GM23338 (cell line): ENCODE measurements around the gene MAGI1. TPM values are rescaled to one million over a fixed set of nuclear protein-coding genes. Genes with fewer than 3 reads are reported as not detected.

Source experiments
- ATAC-seq: fragments of 200-7000 bp; cut with Tn5 transposase; 3 replicates; pipeline ENCODE4 v1.9.1; 2020
- DNase-seq: peaks from one replicate; pipeline ENCODE4 v3.0.0-alpha.2; 2015; ENCODE audit warnings: low spot score
- H2AFZ ChIP-seq: fragments of 200-600 bp; sonication (generic); 2 replicates; pipeline ENCODE4 v1.8.0; 2016; ENCODE audit warnings: antibody characterized with exemption, mild to moderate bottlenecking, moderate library complexity
- H3F3A ChIP-seq: fragments of 200-600 bp; sonication (generic); replicated peaks from 2 replicates; pipeline ENCODE4 v1.8.0; 2017; ENCODE audit warnings: antibody characterized with exemption, mixed run types, low read depth
- H3K27ac ChIP-seq: fragments of 200-600 bp; sonication (generic); 2 replicates; pipeline ENCODE4 v1.6.1; 2016; ENCODE audit warnings: low read depth
- H3K27me3 ChIP-seq: fragments of 200-600 bp; sonication (generic); 2 replicates; pipeline ENCODE4 v1.8.0; 2016; ENCODE audit warnings: mild to moderate bottlenecking, mixed run types, moderate library complexity; ENCODE audit not compliant: insufficient read depth
- H3K36me3 ChIP-seq: fragments of 200-600 bp; sonication (generic); 2 replicates; pipeline ENCODE4 v1.8.0; 2016; ENCODE audit warnings: mild to moderate bottlenecking; ENCODE audit not compliant: insufficient read depth
- H3K4me1 ChIP-seq: fragments of 200-600 bp; sonication (generic); 2 replicates; pipeline ENCODE4 v1.8.0; 2016; ENCODE audit warnings: mild to moderate bottlenecking, moderate library complexity; ENCODE audit not compliant: insufficient read depth
- H3K4me2 ChIP-seq: fragments of 200-600 bp; sonication (generic); 2 replicates; pipeline ENCODE4 v1.7.1; 2017; ENCODE audit warnings: mixed run types
- H3K4me3 ChIP-seq: fragments of 200-600 bp; sonication (generic); 2 replicates; pipeline ENCODE4 v1.6.1; 2016; ENCODE audit warnings: mixed run types
- H3K79me2 ChIP-seq: fragments of 200-600 bp; sonication (generic); replicated peaks from 2 replicates; pipeline ENCODE4 v1.8.0; 2017; ENCODE audit warnings: mild to moderate bottlenecking; ENCODE audit not compliant: insufficient read depth
- H3K9me2 ChIP-seq: fragments of 200-600 bp; sonication (generic); 2 replicates; pipeline ENCODE4 v1.8.0; 2017; ENCODE audit not compliant: insufficient read depth
- H4K20me1 ChIP-seq: fragments of 200-600 bp; sonication (generic); replicated peaks from 2 replicates; pipeline ENCODE4 v1.8.0; 2017; ENCODE audit warnings: mild to moderate bottlenecking; ENCODE audit not compliant: insufficient read depth
- H3K27ac Mint-ChIP-seq: 2 replicates; pipeline ENCODE4 v1.8.0; 2020; ENCODE audit warnings: inconsistent platforms, mild to moderate bottlenecking, moderate library complexity, mixed read lengths
- H3K27me3 Mint-ChIP-seq: 3 replicates; pipeline ENCODE4 v1.8.0; 2022; ENCODE audit warnings: low read depth, mild to moderate bottlenecking, moderate library complexity, mixed read lengths, inconsistent platforms; ENCODE audit not compliant: insufficient read depth, poor library complexity
- H3K36me3 Mint-ChIP-seq: 3 replicates; pipeline ENCODE4 v1.8.0; 2021; ENCODE audit warnings: low read depth, mild to moderate bottlenecking, inconsistent platforms, moderate library complexity, mixed read lengths
- H3K4me1 Mint-ChIP-seq: 3 replicates; pipeline ENCODE4 v1.8.0; 2020; ENCODE audit warnings: mild to moderate bottlenecking, inconsistent platforms, mixed read lengths
- H3K4me3 Mint-ChIP-seq: 3 replicates; pipeline ENCODE4 v1.8.0; 2021; ENCODE audit warnings: moderate library complexity, mild to moderate bottlenecking, inconsistent platforms, mixed read lengths
- H3K9me3 Mint-ChIP-seq: 3 replicates; pipeline ENCODE4 v1.8.0; 2020; ENCODE audit warnings: moderate library complexity, mild to moderate bottlenecking, inconsistent platforms, mixed read lengths
- CREB1 ChIP-seq: fragments of 250-450 bp; sonication (Bioruptor Pico); IDR thresholded peaks from 2 replicates; pipeline ENCODE4 v1.5.0; 2020; ENCODE audit warnings: low read depth, mild to moderate bottlenecking, moderate library complexity
- ETS1 ChIP-seq: IDR thresholded peaks from 2 replicates; pipeline ENCODE4 v1.6.1; 2016; ENCODE audit warnings: antibody characterized with exemption
- EZH2 ChIP-seq: fragments of 200-600 bp; sonication (generic); IDR thresholded peaks from one replicate; pipeline ENCODE4 v1.8.0; 2017; ENCODE audit warnings: antibody characterized with exemption, mild to moderate bottlenecking, low read depth; ENCODE audit not compliant: unreplicated experiment
- EZH2phosphoT487 ChIP-seq: fragments of 200-600 bp; sonication (generic); IDR thresholded peaks from one replicate; pipeline ENCODE4 v1.8.1; 2018; ENCODE audit warnings: antibody characterized with exemption; ENCODE audit not compliant: unreplicated experiment
- JUNB ChIP-seq: IDR thresholded peaks from one replicate; pipeline ENCODE4 v1.6.1; 2016; ENCODE audit warnings: antibody characterized with exemption; ENCODE audit not compliant: unreplicated experiment
- NANOG ChIP-seq: IDR thresholded peaks from 2 replicates; pipeline ENCODE4 v1.6.1; 2016; ENCODE audit warnings: antibody characterized with exemption, borderline replicate concordance
- STAT1 ChIP-seq: IDR thresholded peaks from one replicate; pipeline ENCODE4 v1.6.1; 2016; ENCODE audit warnings: antibody characterized with exemption; ENCODE audit not compliant: unreplicated experiment
- ZNF331 ChIP-seq: fragments of 250-450 bp; sonication (Bioruptor Pico); IDR thresholded peaks from 2 replicates; pipeline ENCODE4 v1.5.0; 2020; ENCODE audit warnings: low read depth, mild to moderate bottlenecking, moderate library complexity
- ZNF462 ChIP-seq: fragments of 250-450 bp; sonication (Bioruptor Pico); IDR thresholded peaks from 2 replicates; pipeline ENCODE4 v1.5.0; 2020; ENCODE audit warnings: mild to moderate bottlenecking, moderate library complexity
- polyA plus RNA-seq: library from polyadenylated mRNA; unstranded; fragments of >200 nt; fragmentation: Nextera tagmentation; extraction: Ambion mirVana; gene quantifications from 2 replicates; pipeline ENCODE4 v1.2.1, GENCODE V29; 2016
- total RNA-seq: library from RNA; depleted of rRNA; stranded (reverse); fragments of >200 nt; shearing (Covaris generic); gene quantifications from 2 replicates; pipeline ENCODE4 v1.2.3, GENCODE V29; 2014
- TF ChIP-seq, protein P1 (sequence below): IDR thresholded peaks from one replicate; pipeline ENCODE4 v1.6.1; 2018; ENCODE audit warnings: antibody characterized with exemption; ENCODE audit not compliant: unreplicated experiment
- TF ChIP-seq, protein P2 (sequence below), 2 experiments: fragments of 200-600 bp in 1 of 2; sonication (generic) in 1 of 2; conservative IDR thresholded peaks; 2 replicates each; pipeline versions ENCODE4 v1.5.1 to v1.6.1; 2016 to 2017; ENCODE audit warnings: antibody characterized with exemption in 2 of 2, low read depth in 2 of 2, mild to moderate bottlenecking in 2 of 2, moderate library complexity in 1 of 2

MAGI1 gene
- total and polyA plus RNA-seq, 2 experiments from 2014 or later = 27.4 to 71.2 TPM

DNA sequence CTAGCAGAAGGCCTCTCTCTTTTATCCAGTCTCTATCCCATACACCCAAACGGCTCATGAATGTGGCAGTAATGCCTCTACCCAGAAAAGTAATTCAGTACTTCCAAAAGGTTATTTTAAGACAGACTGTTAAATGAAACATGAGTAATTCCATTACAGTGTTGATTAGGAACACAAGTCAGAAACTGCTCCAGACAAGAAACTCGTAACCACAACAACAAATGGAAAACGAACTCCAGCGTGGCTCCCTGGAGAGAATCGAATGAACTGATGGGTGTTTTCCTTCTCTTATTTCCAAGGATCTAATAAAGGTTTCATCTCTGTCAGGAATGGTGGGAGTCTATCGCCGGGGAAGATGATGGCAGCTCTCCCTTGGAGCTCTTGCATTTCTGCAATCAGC lies 228.4 kb downstream of the MAGI1 start:
- no peak for TF ChIP-seq NANOG
- TF ChIP-seq, protein P1, sequence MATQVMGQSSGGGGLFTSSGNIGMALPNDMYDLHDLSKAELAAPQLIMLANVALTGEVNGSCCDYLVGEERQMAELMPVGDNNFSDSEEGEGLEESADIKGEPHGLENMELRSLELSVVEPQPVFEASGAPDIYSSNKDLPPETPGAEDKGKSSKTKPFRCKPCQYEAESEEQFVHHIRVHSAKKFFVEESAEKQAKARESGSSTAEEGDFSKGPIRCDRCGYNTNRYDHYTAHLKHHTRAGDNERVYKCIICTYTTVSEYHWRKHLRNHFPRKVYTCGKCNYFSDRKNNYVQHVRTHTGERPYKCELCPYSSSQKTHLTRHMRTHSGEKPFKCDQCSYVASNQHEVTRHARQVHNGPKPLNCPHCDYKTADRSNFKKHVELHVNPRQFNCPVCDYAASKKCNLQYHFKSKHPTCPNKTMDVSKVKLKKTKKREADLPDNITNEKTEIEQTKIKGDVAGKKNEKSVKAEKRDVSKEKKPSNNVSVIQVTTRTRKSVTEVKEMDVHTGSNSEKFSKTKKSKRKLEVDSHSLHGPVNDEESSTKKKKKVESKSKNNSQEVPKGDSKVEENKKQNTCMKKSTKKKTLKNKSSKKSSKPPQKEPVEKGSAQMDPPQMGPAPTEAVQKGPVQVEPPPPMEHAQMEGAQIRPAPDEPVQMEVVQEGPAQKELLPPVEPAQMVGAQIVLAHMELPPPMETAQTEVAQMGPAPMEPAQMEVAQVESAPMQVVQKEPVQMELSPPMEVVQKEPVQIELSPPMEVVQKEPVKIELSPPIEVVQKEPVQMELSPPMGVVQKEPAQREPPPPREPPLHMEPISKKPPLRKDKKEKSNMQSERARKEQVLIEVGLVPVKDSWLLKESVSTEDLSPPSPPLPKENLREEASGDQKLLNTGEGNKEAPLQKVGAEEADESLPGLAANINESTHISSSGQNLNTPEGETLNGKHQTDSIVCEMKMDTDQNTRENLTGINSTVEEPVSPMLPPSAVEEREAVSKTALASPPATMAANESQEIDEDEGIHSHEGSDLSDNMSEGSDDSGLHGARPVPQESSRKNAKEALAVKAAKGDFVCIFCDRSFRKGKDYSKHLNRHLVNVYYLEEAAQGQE = no peak
- no peak for TF ChIP-seq EZH2phosphoT487
- TF ChIP-seq CREB1 = no peak
- TF ChIP-seq STAT1 = no peak
- no peak for TF ChIP-seq ZNF331 (CRISPR knock-in tag)
- TF ChIP-seq ETS1 = no peak
- TF ChIP-seq EZH2 = no peak
- TF ChIP-seq, protein P2, sequence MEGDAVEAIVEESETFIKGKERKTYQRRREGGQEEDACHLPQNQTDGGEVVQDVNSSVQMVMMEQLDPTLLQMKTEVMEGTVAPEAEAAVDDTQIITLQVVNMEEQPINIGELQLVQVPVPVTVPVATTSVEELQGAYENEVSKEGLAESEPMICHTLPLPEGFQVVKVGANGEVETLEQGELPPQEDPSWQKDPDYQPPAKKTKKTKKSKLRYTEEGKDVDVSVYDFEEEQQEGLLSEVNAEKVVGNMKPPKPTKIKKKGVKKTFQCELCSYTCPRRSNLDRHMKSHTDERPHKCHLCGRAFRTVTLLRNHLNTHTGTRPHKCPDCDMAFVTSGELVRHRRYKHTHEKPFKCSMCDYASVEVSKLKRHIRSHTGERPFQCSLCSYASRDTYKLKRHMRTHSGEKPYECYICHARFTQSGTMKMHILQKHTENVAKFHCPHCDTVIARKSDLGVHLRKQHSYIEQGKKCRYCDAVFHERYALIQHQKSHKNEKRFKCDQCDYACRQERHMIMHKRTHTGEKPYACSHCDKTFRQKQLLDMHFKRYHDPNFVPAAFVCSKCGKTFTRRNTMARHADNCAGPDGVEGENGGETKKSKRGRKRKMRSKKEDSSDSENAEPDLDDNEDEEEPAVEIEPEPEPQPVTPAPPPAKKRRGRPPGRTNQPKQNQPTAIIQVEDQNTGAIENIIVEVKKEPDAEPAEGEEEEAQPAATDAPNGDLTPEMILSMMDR (conservative IDR thresholded peaks at IDR 0.05; ENCODE audit: low read depth in 2 of 2) = no peak
- TF ChIP-seq JUNB = no peak
- no peak for TF ChIP-seq ZNF462 (CRISPR knock-in tag)
- Histone ChIP-seq H3K4me3 (no peak overlapping the region), H3K79me2 (peaks cover 21% of the 10 kb centered on the region), H3K9me2 (peaks cover 9% of the 10 kb centered on the region; the same call in 1 of the 2 replicates), H2AFZ (no peak overlapping the region), H3K4me2 (no peak overlapping the region), H3K4me1 (peaks cover 30% of the 10 kb centered on the region), H3K27ac (no peak overlapping the region), H3K36me3 (no peaks in the 10 kb centered on the region), H4K20me1 (peaks cover 14% of the 10 kb centered on the region; the same call in 1 of the 2 replicates), H3K27me3 (no peaks in the 10 kb centered on the region), H3F3A (no peaks in the 10 kb centered on the region)
- DNase-seq (no peak), ATAC-seq (no peak)
- no peak overlapping the region for H3K4me3 Mint-ChIP-seq
- peaks cover 32% of the 10 kb centered on the region for H3K4me1 Mint-ChIP-seq
- H3K9me3 Mint-ChIP-seq = peaks cover 5% of the 10 kb centered on the region; the same call in 1 of the 3 replicates
- peaks cover 4% of the 10 kb centered on the region for H3K27me3 Mint-ChIP-seq
- H3K36me3 Mint-ChIP-seq = peaks cover 4% of the 10 kb centered on the region; the same call in 2 of the 3 replicates
- H3K27ac Mint-ChIP-seq = no peak overlapping the region
